ENCODE results near the gene CCDC9.
"Not testable (repeated sequence)": the region's sequence is repeated elsewhere in the genome, so short reads cannot be mapped to it uniquely, and the experiment has no call there.

The CCDC9 gene

DNA sequence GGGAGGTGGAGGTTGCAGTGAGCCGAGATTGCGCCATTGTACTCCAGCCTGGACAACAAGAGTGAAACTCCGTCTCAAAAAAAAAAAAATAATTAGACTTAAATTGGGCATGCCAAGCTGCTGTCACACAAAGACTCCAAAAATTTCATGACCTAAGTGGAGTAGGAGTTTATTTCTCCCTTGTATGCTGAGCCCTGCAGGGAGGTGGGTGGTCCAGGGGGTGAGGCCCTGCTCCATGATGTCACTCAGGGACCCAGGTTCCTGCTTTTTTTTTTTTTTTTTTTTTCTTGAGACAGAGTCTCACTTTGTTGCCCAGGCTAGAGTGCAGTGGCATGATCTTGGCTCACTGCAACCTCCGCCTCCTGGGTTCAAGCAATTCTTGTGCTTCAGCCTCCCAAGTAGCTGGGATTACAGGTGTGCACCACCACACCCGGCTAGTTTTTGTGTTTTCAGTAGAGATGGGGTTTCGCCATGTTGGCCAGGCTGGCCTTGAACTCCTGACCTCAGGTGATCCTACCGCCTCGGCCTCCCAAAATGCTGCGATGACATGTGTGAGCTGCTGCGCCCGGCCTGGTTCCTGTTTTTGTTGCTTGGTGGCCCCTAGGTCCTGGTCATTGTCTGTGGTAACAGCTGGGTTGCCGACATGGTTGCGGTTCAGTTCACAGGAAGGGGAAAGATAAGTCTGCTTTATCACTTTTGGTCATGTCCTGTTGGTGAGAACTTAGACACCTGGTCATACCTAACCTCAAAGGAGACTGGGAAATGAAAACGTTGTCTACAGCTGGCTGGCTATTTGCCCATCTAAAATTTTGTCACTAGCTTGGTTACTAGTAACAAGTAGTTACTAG lies 5.8 kb downstream of the CCDC9 start:
- DNase-seq (ENCODE audit: low spot score), result not testable (repeated sequence)

DNA sequence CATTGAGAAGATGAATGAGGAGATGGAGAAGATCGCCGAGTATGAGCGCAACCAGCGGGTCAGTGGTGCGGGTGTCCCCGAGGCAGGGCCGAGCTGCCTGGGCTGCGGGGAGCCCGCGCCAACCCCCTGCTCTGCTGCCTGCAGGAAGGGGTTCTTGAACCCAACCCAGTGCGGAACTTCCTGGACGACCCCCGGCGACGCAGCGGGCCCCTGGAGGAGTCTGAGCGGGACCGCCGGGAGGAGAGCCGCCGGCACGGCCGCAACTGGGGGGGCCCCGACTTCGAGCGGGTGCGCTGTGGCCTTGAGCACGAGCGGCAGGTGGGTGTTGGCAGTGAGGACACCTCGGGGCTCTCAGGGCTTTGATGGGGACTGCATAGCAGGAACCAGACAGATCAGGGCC lies 8.3 kb downstream of the CCDC9 start:
- no peak for DNase-seq (ENCODE audit: low spot score)

DNA sequence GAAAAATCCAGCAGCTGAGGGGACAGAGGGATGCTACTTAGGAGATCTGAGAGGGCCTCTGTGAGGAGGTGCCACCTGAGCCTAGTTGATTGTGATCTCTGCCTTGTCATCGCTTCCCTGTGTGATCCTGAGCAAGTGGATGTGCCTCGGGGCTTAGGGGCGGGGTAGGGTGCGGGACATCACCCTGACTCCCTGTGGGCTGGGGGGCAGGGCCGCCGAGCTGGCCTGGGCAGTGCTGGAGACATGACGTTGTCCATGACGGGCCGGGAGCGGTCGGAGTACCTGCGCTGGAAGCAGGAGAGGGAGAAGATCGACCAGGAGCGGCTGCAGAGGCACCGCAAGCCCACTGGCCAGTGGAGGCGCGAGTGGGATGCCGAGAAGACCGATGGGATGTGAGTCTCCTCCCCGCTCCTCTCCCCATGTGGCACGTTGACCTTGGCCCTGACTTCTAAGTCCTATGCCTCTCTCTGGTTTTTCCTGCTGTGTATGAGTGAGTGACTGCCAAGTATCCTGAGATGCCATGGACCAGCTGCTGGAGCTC lies 10.1 kb downstream of the CCDC9 start:
- no peak for DNase-seq (ENCODE audit: low spot score)

DNA sequence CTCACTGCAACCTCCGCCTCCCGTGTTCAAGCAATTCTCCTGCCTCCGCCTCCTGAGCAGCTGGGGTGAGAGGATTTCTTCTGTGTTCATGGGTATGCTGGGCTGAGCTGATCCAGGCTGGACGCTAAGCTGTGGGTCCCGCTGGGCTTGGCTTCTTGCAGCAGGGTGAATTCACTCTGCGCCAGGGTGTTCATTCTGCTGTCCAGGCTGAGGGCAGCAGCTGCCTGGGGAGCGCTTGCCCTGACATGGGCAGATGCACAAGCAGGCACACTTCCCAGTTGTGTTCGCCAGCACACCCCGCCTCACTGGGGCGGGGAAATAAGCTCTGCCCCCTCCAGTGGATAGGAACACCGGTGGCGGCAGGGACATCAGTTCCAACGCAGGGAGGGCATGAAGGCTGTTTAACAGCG lies 11.0 kb downstream of the CCDC9 start:
- no peak for DNase-seq (ENCODE audit: low spot score)

DNA sequence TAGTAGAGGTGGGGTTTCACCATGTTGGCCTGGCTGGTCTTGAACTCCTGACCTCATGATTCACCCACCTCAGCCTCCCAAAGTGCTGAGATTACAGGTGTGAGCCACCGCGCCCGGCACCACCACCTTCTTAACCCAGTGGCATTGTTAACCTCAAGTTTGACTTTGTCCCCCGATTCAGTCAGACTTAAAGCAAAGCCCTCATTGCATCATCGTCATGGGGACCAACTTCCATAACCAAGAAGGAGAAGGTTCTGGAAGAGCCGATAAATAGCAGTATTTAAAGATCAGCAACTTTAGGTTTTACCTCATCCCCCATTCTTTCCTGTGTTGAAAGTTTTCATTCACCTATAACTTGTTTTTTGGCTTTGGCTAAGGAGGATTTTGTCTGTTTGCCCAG lies 11.7 kb downstream of the CCDC9 start:
- DNase-seq (ENCODE audit: low spot score), result no peak

DNA sequence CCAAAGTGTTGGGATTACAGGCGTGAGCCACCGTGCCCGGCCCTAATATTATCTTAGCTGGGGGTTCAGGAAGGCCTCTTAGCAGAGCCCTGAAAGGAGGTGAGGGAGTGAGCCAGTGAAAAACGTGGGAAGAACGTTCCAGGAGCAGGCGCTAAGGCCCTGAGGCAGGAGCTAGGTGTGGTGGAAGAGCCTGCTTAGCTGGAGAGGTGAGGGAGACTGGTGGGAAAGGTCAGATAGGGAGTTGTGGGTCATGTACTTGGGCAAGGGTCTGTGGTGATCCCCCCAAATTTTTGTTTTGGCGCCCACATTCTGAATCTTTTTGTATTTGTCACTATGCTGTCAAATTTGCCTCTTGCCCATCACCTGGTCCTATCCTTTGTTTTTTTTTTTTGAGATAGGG lies 13.3 kb downstream of the CCDC9 start:
- DNase-seq (ENCODE audit: low spot score), result no peak

DNA sequence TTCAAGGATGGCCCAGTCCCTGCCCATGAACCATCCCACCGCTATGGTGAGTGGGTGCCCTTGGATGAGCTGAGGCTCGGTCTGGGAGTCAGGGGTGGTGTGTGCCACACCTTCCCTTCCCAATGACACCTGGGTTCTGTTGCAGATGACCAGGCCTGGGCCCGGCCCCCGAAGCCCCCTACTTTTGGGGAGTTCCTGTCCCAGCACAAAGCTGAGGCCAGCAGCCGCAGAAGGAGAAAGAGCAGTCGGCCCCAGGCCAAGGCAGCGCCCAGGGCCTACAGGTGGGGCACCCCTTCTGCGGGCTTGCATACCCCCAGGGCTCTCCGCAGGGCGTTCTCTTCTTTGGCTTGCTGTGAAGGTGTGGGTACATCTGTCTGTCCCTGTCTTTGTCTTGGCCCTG lies 14.1 kb downstream of the CCDC9 start:
- DNase-seq (ENCODE audit: low spot score), result no peak

DNA sequence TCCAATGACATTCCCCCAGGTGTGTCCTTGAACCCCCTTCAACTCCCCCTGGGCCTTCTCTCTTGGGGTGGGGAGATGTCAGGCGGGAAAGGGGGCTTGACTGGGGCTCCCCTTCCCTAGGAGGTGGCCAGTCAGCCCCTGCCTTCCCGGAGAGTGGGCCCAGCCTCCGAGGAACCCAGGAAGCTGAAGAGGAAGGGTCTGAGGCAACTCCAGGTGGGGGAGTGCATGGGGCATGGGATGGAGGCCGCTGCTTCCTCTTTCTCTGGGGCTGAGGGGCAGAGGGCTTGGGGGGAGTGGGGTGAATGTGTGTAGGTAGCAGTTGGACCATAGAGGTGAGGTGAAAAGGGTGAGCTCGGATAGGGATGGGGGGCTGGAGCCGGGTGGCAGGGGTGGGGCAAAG lies 15.6 kb downstream of the CCDC9 start:
- no peak for DNase-seq (ENCODE audit: low spot score)

DNA sequence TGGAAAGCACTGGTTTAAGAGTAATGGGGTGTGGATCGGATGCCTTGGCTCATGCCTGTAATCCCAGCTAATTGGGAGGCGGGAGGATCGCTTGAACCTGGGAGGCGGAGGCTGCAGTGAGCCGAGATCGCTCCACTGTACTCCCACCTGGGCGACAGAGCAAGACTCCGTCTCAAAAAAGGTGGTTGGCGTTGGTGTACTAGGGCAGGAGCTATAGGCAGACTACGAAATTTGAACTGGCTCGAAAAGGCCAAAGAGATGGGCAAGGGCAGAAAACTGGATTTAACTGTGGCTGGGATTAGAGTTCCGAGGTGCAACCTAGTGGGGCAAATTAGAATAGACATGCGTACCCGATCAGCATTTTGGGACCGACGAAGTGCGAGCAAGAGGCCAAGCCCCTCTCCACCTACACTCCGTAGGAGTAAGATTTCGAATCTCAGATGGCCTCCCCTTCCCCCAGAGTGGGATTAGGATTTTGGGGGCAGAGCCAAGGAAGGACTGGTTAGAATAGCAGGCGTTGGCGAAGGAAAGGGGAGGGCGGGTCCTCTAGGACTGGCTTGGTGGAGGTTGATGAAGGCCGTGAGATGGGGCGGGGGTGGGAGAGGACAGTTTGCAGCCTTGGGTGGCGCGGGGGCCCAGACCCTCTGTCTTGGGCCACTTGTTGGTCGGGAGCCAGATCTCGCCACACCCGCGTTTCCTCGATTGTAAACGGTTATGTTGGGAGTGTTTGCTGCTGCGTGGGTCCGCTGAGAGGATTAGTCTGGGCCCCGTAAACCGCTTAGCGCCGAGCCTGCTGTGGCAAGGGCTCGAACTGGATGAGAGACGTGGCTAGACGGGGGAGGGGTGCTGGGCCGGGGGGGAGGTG lies 16.4 kb downstream of the CCDC9 start:
- no peak for DNase-seq (ENCODE audit: low spot score)

DNA sequence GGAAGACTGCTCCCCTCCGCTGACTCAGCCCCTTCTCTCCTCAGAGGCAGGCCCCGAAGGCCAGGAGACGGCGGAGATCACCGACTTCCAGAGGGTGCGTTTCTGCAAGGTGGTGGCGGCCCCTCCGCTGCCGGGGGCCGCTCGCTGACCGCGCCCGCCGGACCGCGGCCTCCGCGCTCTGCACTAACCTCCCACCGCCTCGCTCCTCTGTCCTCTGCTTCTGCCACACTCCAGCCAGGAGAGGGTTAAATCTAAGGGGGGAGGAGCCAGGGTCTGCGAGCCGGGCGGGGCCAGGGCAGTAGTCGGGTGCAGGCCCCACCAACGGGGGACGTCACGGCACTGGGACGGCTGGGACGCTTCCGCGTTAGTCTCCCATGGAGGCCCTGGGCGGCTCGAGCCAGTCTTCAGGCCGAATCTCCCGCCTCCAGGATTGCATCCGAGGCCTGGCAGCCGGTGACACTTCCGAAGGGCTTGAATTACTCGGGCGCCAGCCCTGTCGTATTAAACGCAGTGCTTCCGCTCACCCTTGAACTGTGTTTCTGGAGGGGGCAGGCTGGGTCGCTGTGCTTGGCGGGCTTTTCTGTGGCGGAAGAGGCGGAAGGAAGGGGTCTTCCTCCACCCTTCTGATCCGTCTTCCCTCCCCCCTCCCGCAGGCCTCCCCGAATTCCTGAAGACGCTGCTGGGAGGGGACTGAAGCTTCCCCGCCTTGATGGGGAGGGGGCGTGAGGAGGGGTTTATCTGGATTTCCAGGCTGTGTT lies 17.2 kb downstream of the CCDC9 start:
- DNase-seq (ENCODE audit: low spot score), result peak; percentile 89

DNA sequence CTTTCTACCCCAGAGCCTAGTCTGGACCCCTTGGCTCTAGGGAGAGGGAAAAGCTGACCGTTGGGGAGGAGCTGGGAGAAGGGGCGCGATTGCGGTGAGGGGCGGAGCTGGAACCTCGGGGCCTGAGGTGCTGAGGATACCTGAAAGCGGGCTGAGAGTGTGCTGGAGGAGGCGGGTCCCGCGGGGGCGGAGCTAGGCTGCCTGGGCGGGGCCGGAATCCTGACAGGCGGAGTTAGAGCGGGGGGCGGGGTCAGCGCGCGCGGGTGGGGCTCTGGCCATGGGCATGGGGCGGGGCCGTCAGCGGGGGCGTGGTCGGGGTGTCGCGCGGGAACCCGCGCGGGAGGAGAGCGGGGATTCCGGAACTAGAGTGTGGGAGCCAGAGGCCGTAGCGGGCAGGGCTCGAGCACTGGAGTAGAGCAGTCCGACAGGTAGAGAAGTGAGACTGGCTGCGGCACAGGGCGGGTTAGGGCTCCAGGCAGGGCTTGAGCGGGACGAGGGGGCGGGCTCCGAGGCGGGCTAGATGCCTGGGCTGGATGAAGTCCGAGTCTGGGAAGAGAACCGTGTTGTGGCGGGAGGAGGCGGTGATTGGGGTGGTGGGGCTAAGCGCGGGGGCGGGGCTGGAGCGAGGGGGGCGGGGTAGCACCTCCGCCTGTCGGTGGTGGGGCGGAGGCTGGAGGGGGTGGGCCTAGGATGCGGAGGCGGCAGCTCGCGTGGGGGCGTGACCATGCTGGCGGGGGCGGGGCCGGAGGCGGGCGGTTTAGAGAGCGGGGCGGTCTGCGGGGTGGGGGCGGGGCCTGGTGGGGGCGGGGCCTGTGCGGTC lies 18.0 kb downstream of the CCDC9 start, which contains the start of gene INAFM1:
Gene INAFM1, plus strand, starts transcription at position 815 of the 820 bp plus-strand sequence. CDS start 35 bp downstream, outside the sequence.
- peak; percentile 98 for DNase-seq (ENCODE audit: low spot score)

DNA sequence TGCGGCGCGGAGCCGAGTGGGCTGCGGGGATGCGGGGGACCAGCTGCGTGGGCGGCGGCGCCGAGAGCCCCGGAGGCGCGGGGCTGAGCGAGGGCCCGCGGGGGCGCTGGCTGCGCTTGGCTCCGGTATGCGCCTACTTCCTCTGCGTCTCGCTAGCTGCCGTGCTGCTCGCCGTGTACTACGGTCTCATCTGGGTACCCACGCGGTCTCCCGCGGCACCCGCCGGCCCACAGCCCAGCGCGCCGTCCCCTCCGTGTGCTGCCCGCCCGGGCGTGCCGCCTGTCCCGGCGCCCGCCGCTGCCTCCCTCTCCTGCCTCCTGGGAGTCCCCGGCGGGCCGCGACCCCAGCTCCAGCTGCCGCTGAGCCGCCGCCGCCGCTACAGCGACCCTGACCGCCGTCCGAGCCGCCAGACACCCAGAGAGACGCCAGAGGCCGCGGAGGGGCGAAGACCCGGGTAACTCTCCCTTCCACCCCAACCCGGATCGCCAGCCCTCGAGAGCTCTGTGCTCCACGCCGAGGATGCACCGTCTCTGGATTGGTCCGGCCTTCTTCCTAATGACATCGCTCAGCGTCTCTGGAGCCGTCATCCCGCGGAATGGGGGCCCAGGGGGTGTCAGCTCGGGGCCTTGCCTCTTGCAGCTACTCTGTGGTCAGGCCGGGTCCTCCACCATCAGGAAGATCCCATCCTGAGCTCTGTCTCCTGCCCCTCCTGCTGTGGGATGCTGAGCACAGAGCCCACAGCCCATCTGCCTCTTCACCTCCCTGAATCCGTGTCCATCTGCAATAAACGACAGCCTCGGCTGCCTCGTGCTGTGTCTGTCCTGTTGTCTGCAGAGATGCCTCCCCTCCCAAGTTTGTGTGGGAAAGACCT lies 18.8 kb downstream of the CCDC9 start:
- no peak for DNase-seq (ENCODE audit: low spot score)

DNA sequence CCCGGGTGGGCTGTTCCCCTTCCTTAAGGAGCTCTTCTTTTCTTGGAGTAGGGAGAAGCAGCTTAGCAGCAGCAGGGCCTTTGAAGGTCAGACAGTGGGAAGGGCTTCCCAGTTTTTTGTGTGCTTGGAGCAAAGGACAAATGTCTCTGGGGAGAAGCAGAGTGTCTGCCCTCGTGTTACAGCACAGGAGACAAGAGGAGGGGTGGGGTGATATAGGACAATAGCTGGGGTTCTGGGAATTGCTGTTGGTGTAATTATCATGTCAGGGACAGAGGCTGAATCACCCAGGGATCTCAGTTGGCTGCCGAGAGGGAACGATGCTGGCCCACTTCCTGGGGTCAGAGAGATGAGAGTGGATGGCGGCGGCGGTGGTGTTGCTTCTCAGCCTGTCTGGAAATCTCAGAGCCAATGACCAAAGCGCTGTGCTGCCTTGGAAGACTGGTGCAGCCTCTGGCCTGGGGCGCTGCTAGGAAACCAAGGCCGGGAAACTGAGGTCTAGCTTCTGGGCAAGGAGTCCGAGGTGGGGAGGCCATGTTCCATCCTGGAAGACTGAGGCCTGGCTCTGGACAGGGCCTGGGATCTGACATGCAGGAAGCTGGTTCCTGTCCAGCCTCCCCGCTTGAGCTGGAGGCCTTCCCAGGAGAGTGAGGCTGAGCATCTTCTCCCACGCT lies 19.6 kb downstream of the CCDC9 start:
- no peak for DNase-seq (ENCODE audit: low spot score)

DNA sequence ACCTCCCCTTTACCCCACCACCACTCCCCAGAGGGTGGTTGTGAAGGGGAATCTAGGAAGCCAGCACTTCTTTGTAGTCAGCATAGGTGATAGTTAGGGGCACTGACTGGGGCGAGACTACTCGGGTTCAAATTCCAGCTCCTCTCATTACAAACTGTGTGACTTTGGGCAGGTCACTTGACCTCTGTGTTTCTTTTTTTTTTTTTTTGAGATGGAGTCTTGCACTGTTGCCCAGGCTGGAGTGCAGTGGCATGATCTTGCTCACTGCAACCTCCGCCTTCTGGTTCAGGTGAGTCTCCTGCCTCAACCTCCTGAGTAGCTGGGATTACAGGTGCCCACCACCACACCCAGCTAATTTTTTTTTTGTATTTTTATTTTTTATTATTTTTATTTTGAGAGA lies 20.2 kb downstream of the CCDC9 start:
- DNase-seq (ENCODE audit: low spot score), result not testable (repeated sequence)

DNA sequence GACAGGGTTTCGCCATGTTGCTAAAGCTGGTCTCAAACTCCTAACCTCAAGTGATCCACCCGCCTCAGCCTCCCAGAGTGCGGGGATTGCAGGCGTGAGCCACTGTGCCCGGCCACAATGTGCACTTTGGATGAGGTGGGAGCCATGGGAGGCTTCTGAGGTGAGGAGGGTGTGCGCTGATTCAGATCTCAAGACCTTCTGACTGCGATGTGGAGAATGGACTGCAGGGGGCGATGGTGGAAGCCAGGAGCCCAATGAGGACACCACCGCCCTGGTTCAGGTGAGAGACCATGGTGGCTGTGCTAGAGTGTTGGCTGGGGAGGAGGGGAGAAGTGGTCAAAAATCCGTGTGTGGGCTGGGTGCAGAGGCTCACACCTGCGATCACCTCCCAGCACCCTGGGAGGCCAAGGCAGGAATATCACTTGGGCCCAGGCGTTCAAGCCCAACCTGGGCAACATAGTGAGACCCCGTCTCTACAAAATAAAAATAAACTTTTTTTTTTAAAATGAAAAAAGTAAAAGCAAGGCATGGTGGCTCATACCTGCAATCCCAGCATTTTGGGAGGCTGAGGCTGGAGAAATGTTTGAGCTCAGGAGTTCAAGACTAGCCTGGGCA lies 24.0 kb downstream of the CCDC9 start:
- peak; percentile 30 for DNase-seq (ENCODE audit: low spot score)

DNA sequence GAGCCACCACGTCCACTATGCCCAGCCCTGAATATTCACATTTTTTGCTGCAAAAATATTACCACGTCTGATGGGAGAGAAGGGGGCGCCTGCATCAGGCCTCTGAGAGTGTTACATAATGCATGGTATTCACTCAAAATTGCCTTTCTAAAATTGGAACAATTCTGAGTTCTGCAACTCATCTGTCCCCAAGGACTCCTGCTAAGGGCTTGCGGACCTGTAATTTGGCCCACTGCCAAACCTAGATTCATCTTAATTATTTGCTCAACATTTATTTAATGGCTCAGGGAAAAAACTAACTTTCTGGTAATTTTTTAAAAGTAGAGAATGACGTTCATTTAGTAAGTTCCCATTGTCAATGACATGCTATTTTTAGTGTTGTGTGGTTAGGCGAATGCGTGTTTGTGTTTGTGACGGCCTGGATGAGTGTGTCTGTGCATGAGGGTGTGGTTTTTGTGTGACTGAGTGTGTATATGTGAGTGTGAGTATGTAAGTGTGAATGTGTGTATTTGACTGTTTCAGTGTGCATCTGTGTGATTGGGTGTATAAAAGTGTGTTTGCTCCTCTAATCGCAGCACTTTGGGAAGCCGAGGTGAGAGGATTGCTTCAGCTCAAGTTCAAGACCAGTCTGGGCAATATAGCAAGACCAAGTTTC lies 27.2 kb downstream of the CCDC9 start:
- DNase-seq (ENCODE audit: low spot score), result no peak

DNA sequence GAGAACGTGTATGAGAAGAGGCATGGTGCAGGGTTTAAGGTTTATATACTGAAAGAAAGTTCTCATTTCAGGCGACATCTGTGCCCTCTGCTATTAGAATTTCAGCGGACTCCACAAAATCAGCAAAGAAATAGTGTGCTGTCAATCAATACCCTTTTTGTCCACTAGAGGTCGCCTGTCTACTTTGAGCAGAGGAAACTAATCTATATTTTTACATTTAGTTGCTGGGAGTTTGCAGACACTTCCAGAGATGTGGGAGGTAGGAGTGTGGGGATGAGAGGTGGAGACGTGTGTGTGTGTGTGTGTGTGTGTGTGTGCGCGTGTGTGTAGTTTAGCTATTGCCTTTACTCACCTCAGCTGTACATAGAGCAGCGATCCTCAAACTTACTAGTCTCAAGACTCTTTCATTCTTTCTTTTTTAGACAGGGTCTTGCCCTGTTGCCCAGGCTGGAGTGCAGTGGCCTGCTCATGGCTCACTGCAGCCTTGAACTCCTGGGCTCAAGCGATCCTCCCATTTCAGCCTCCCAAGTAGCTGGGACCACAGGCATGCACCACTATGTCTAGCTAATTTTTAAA lies 28.1 kb downstream of the CCDC9 start:
- peak; percentile 71 for DNase-seq (ENCODE audit: low spot score)

DNA sequence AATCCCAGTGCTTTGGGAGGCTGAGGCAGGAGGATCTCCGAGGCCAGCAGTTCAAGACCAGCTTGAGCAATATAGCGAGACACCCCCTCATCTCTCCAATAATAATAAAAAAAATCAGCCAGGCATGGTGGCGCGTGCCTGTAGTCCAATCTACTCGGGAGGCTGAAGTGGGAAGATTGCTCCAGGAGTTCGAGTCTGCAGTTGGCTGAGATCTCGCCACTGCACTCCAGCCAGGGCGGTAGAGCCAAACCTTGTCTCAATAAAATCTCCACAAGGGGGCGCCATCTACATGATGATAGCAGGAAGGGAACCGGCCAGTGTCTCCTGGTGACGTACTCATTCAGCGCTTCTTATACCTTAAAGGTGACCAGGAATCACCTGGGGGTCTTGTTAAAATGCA lies 39.7 kb downstream of the CCDC9 start:
- peak; percentile 81 for DNase-seq (ENCODE audit: low spot score)

All from CD4-positive, alpha-beta T cell treated with Interleukin-6 at 100 ng/mL for 8 hours (primary cell).